Sigmoid colon (tissue), 4 donors: ENCODE data around the gene YWHAE.

Experiments used
- CTCF ChIP-seq, 4 experiments: fragments of 450-650 bp in 3 of 4; fragments of 200-600 bp in 1 of 4; IDR thresholded peaks; one replicate each; pipeline ENCODE4 v1.5.1; 2016 to 2019; ENCODE audit warnings: antibody characterized with exemption in 4 of 4, mild to moderate bottlenecking in 3 of 4, moderate library complexity in 2 of 4
- EP300 ChIP-seq, 4 donors: sonication (generic); formaldehyde crosslinking; IDR thresholded peaks; one replicate each; pipeline ENCODE4 v1.6.1; 2017; ENCODE audit warnings: antibody characterized with exemption in 4 of 4
- POLR2AphosphoS5 ChIP-seq, 4 donors: sonication (generic); formaldehyde crosslinking; IDR thresholded peaks; one replicate each; pipeline ENCODE4 v1.6.1; 2017; ENCODE audit warnings: antibody characterized with exemption in 4 of 4

GRCh38 chr17:1368588-1368987 is 31.4 kb downstream of the YWHAE start:
- no peak for TF ChIP-seq CTCF (IDR thresholded peaks at IDR 0.05)
- no peak for TF ChIP-seq EP300 (IDR thresholded peaks at IDR 0.05)
- TF ChIP-seq POLR2AphosphoS5 (IDR thresholded peaks at IDR 0.05): no peak
